ENCODE measurements around the gene GPR63.

The GPR63 gene

DNA sequence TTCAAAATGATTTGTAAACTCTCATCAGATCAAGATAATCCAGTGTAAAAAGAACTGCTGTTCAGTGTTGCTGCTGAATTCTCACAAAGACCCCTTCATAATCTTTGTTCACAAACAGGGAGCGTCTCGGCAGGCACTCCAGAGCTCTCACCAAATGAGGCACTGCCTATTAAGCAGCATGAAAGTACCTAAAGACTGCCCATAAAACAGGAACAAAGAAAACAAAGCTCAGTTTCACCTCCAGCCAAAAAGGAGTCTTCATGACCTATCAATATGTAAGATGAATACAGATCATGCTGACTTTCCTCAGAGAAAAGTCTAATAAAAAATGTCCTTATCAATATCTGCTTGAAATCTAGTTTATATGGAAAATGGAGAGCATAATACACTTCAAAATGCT lies 41.8 kb downstream of the GPR63 start:
- Histone ChIP-seq H3K36me3 (ENCODE audit: control insufficient read depth, low read length) (no peaks in the 10 kb centered on the region), H3K4me3 (ENCODE audit: low read length) (no peak overlapping the region), H4K20me1 (ENCODE audit: control insufficient read depth, insufficient read depth, low read depth, low read length) (no peaks in the 10 kb centered on the region), H3K27ac (ENCODE audit: low read depth, low read length) (no peak overlapping the region), H3F3A (ENCODE audit: control insufficient read depth, insufficient read depth) (no peaks in the 10 kb centered on the region), H3K79me2 (ENCODE audit: control insufficient read depth, low read length) (no peaks in the 10 kb centered on the region), H3K27me3 (ENCODE audit: control insufficient read depth, low read length) (no peaks in the 10 kb centered on the region), H3K4me1 (ENCODE audit: control insufficient read depth, low read length) (no peaks in the 10 kb centered on the region), H3K9me2 (replicated peaks; ENCODE audit: control insufficient read depth, low read length) (no peaks in the 10 kb centered on the region), H3K9me3 (ENCODE audit: control insufficient read depth, insufficient read depth, low read length) (no peaks in the 10 kb centered on the region), H3K4me2 (ENCODE audit: low read length) (no peak overlapping the region)
- TF ChIP-seq EZH2phosphoT487 (IDR thresholded peaks at IDR 0.05; ENCODE audit: borderline replicate concordance, low read length) (no peak), CTCF (IDR thresholded peaks at IDR 0.05; ENCODE audit: low read depth, low read length, poor library complexity, severe bottlenecking) (no peak)

GRCh38 chr6:96794980-96795379 lies 42.3 kb downstream of the GPR63 start:
- H3K36me3 ChIP-seq (ENCODE audit: control insufficient read depth, low read length): no peaks in the 10 kb centered on the region
- H3K4me3 ChIP-seq (ENCODE audit: low read length): no peak overlapping the region

DNA sequence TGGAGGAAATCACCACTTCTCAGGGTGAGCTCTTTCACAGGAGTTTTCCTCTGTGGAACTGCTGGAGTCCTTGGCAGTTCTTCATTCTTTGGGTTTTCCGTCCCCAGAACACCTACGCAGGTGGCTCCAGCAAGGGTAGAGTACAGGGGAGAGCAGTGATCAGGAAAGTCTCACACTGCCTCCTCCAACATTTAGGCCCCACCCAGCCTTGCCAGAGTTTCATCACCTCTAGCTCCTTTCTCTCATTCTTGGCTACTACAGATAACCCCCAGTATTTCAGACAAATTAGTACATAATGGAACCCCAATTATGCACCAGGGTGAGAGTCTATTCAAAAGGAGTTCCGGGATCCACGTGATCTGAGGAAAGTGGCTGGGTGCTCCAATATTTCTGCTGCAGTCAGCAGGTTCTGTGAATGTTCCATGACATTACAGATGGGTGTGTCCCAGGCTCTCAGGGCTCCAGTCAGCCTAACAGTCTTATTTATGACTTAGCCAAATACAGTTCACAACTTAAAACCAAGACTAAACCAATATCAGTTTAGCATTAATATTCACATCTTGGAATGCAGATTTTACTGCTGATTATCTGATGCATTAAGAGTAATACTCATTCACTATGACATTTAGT lies 44.6 kb downstream of the GPR63 start:
- no peaks in the 10 kb centered on the region for H3K4me1 ChIP-seq (ENCODE audit: control insufficient read depth, low read length)

More at GRCh38 chr6:96794980-96795379, 42.3 kb downstream of the GPR63 start:
- no peak overlapping the region for H3K4me2 ChIP-seq (ENCODE audit: low read length)
- H3K9me3 ChIP-seq (ENCODE audit: control insufficient read depth, insufficient read depth, low read length): no peaks in the 10 kb centered on the region
- no peaks in the 10 kb centered on the region for H4K20me1 ChIP-seq (ENCODE audit: control insufficient read depth, insufficient read depth, low read depth, low read length)
- no peak for TF ChIP-seq EZH2phosphoT487 (IDR thresholded peaks at IDR 0.05; ENCODE audit: borderline replicate concordance, low read length)
- TF ChIP-seq CTCF (IDR thresholded peaks at IDR 0.05; ENCODE audit: low read depth, low read length, poor library complexity, severe bottlenecking): no peak
- no peaks in the 10 kb centered on the region for H3K79me2 ChIP-seq (ENCODE audit: control insufficient read depth, low read length)
- no peaks in the 10 kb centered on the region for H3F3A ChIP-seq (ENCODE audit: control insufficient read depth, insufficient read depth)
- no peak overlapping the region for H3K27ac ChIP-seq (ENCODE audit: low read depth, low read length)
- H3K27me3 ChIP-seq (ENCODE audit: control insufficient read depth, low read length): no peaks in the 10 kb centered on the region
- no peaks in the 10 kb centered on the region for H3K9me2 ChIP-seq (replicated peaks; ENCODE audit: control insufficient read depth, low read length)
- H3K4me1 ChIP-seq (ENCODE audit: control insufficient read depth, low read length): no peaks in the 10 kb centered on the region

More for the DNA sequence above, 44.6 kb downstream of the GPR63 start:
- H3K4me3 ChIP-seq (ENCODE audit: low read length): no peak overlapping the region
- H3K27me3 ChIP-seq (ENCODE audit: control insufficient read depth, low read length): no peaks in the 10 kb centered on the region
- no peak overlapping the region for H3K27ac ChIP-seq (ENCODE audit: low read depth, low read length)
- no peaks in the 10 kb centered on the region for H3K36me3 ChIP-seq (ENCODE audit: control insufficient read depth, low read length)
- no peaks in the 10 kb centered on the region for H4K20me1 ChIP-seq (ENCODE audit: control insufficient read depth, insufficient read depth, low read depth, low read length)
- TF ChIP-seq EZH2phosphoT487 (IDR thresholded peaks at IDR 0.05; ENCODE audit: borderline replicate concordance, low read length): no peak
- no peak for TF ChIP-seq CTCF (IDR thresholded peaks at IDR 0.05; ENCODE audit: low read depth, low read length, poor library complexity, severe bottlenecking)
- H3F3A ChIP-seq (ENCODE audit: control insufficient read depth, insufficient read depth): no peaks in the 10 kb centered on the region
- H3K9me2 ChIP-seq (replicated peaks; ENCODE audit: control insufficient read depth, low read length): no peaks in the 10 kb centered on the region
- H3K9me3 ChIP-seq (ENCODE audit: control insufficient read depth, insufficient read depth, low read length): no peaks in the 10 kb centered on the region
- no peaks in the 10 kb centered on the region for H3K79me2 ChIP-seq (ENCODE audit: control insufficient read depth, low read length)
- no peak overlapping the region for H3K4me2 ChIP-seq (ENCODE audit: low read length)
